ENCODE data around the gene SPPL2B. TPM values are rescaled to one million over a fixed set of nuclear protein-coding genes. Genes with fewer than 3 reads are reported as not detected.

Gene SPPL2B
- total RNA-seq, 1 donor from 2014 or later: 95.7 TPM

DNA sequence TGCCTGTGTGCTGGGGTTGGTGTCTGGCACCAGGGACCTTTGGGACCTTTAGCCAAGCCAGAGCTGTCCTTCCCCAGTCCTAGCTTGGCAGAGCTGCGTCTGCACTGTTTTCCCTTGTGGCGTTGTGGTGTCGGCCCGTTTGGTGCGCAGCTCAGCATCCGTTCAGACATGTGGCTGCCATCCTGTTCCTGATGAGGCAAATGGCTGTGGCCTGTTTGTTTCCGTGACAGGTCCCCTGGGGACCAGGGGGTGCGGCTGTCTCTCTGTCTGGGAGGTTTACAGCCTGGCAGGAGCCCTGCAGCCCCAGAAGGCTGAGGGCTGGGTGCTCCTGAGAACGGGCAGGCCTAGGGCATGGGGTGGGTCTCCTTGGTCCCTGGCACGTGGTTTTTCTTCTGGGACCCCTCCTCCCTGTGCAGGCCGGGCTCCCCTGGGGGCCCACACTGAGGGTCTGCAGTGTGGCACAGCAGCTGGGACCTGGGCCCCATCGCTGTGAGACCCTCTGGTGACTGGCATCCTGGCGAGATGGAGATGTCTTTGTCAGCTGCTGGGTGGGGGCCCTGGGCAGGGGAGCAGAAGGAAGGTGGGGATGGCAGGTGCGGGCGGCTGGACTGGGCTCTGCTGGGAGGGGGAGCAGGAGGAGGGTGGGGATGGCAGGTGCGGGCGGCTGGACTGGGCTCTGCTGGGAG, 4.0 kb downstream of the SPPL2B start:
- Histone ChIP-seq H3K27me3 (no peaks in the 10 kb centered on the region), H3K27ac (no peak overlapping the region), H3K4me3 (no peak overlapping the region), H3K36me3 (peaks cover 0 to 6% of the 10 kb centered on the region in 2 donors), H3K4me1 (peaks cover 2 to 26% of the 10 kb centered on the region in 2 donors), H3K9me3 (no peaks in the 10 kb centered on the region)
- TF ChIP-seq CTCF (IDR thresholded peaks at IDR 0.05): no peak
- DNase-seq (ENCODE audit: low spot score in 2 of 2): no peak
- intact Hi-C loops (cut with DNase I): no loop called here

DNA sequence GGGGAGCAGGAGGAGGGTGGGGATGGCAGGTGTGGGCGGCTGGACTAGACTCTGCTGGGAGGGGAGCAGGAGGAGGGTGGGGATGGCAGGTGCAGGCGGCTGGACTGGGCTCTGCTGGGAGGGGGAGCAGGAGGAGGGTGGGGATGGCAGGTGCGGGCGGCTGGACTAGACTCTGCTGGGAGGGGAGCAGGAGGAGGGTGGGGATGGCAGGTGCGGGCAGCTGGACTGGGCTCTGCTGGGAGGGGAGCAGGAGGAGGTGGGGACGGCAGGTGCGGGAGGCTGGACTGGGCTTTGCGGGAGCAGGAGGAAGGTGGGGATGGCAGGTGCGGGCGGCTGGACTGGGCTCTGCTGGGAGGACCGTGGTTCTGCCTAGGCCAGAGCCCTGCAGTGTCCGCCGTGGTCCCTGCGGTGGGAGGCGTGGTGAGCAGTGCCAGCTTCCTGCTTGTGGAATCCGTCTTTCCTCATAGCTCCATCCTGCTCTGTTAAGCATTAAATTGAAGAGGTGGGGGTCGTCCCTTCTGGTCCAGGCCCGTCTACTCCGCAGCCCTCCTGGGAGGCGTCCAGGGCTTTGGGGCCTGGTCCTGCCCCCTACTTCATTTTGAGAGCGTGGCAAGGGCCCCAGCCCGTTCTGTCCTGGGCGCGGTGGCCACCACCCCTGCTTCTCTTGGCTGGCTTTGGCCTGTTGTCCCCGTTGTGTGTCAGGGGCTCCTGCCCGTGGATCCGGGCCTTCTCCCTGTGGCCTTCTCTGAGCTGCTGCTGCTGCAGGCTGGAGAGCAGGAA, 4.7 kb downstream of the SPPL2B start:
- Histone ChIP-seq H3K27ac (no peak overlapping the region), H3K36me3 (peaks cover 0 to 7% of the 10 kb centered on the region in 2 donors), H3K4me3 (no peak overlapping the region), H3K4me1 (peaks cover 2 to 22% of the 10 kb centered on the region in 2 donors), H3K27me3 (no peaks in the 10 kb centered on the region), H3K9me3 (no peaks in the 10 kb centered on the region)
- TF ChIP-seq CTCF (IDR thresholded peaks at IDR 0.05): no peak
- no peak for DNase-seq (ENCODE audit: low spot score in 2 of 2)
- intact Hi-C loops (cut with DNase I): no loop called here

DNA sequence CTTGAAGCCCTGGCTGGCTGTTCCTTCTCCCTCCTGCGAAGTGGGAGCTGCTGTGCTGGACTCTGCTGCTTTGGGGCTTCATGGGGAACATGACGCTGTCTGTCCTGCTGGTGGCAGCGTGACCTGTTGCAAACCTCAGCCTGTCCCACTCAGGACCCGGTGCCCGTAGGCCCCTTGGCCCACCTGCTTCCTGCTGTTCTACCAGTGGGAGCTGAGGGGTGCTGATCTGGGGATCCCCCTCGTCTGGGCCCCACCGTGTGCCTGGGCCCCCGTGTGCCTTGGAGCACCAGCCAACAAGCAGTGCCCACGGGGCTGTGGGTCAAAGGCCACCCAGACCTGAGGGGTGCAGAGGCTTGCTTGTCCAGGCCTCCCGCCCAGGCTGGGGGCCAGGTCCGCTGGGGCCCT, 5.3 kb downstream of the SPPL2B start:
- DNase-seq (ENCODE audit: low spot score in 2 of 2): no peak
- Histone ChIP-seq H3K4me1 (peaks cover 2 to 22% of the 10 kb centered on the region in 2 donors), H3K27me3 (no peaks in the 10 kb centered on the region), H3K36me3 (peaks cover under 1 to 7% of the 10 kb centered on the region in 2 donors), H3K4me3 (no peak overlapping the region), H3K27ac (no peak overlapping the region), H3K9me3 (no peaks in the 10 kb centered on the region)
- intact Hi-C loops (cut with DNase I): no loop called here
- no peak for TF ChIP-seq CTCF (IDR thresholded peaks at IDR 0.05)

- no peaks in the 10 kb centered on the region for H3K9me3 ChIP-seq
- TF ChIP-seq CTCF (IDR thresholded peaks at IDR 0.05): no peak
- no peaks in the 10 kb centered on the region for H3K27me3 ChIP-seq
- DNase-seq (ENCODE audit: low spot score in 2 of 2): no peak
- intact Hi-C loops (cut with DNase I): no loop called here
- no peak overlapping the region for H3K4me3 ChIP-seq
- no peak overlapping the region for H3K27ac ChIP-seq
- peaks cover 2 to 17% of the 10 kb centered on the region in 2 donors for H3K4me1 ChIP-seq
- H3K36me3 ChIP-seq: peaks cover 5 to 8% of the 10 kb centered on the region in 2 donors
Measured at GRCh38 chr19:2334426-2334825, 5.9 kb downstream of the SPPL2B start.

DNA sequence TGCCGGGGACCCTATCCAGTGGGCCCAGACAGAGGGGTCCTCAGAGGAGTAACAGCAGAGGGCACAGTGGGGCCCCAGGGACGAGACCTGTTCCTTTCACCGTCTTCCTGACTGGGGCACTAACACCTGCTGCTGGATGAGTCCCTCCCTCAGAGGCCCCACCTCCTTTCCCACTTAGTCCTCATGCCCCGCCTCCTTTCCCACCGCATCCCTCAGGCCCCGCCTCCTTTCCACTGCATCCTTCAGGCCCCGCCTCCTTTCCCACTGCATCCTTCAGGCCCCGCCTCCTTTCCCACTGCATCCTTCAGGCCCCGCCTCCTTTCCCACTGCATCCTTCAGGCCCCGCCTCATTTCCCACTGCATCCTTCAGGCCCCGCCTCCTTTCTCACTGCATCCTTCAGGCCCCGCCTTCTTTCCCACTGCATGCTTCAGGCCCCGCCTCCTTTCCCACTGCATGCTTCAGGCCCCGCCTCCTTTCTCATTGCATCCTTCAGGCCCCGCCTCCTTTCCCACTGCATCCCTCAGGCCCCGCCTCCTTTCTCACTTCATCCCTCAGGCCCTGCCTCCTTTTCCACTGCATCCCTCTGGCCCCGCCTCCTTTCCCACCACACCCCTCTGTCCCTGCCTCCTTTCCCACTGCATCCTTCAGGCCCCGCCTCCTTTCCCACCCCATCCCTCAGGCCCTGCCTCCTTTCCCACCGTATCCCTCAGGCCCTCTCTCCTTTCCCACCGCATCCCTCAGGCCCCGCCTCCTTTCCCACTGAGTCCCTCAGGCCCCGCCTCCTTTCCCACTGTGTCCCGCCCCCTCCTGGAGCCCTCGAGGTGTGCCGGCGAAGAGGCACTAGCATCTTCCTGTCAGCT, 6.7 kb downstream of the SPPL2B start:
- no peak for DNase-seq (ENCODE audit: low spot score in 2 of 2)
- Histone ChIP-seq H3K4me1 (peaks cover 0 to 9% of the 10 kb centered on the region in 2 donors), H3K9me3 (no peaks in the 10 kb centered on the region), H3K36me3 (peaks cover 11 to 13% of the 10 kb centered on the region in 2 donors), H3K27me3 (no peaks in the 10 kb centered on the region), H3K27ac (no peak overlapping the region), H3K4me3 (no peak overlapping the region)
- no peak for TF ChIP-seq CTCF (IDR thresholded peaks at IDR 0.05)
- intact Hi-C loops (cut with DNase I): no loop called here
